HCT116 (cell line): ENCODE measurements around the gene PPFIBP1.

Experiments
- EGR1 ChIP-seq: IDR thresholded peaks from 2 replicates; pipeline ENCODE4 v1.6.1; 2012; ENCODE audit warnings: low read depth
- EZH2 ChIP-seq: fragments of 200-600 bp; sonication (generic); IDR thresholded peaks from 2 replicates; pipeline ENCODE4 v1.6.1; 2017; ENCODE audit warnings: antibody characterized with exemption, mixed run types
- EZH2phosphoT487 ChIP-seq: fragments of 200-600 bp; IDR thresholded peaks from 2 replicates; pipeline ENCODE4 v1.6.1; 2018; ENCODE audit warnings: antibody characterized with exemption, borderline replicate concordance
- MAX ChIP-seq: IDR thresholded peaks from 2 replicates; pipeline ENCODE4 v1.6.1; 2012
- SIN3A ChIP-seq: IDR thresholded peaks from 2 replicates; pipeline ENCODE4 v1.6.1; 2012; ENCODE audit warnings: low read depth
- ZNF274 ChIP-seq: fragments of 200-500 bp; sonication (Bioruptor generic); IDR thresholded peaks from 2 replicates; pipeline ENCODE4 v1.6.1; 2014; ENCODE audit warnings: mild to moderate bottlenecking, low read depth, low read length, inconsistent platforms
- TF ChIP-seq, protein P1 (sequence below), 3 experiments: fragments of 200-600 bp in 1 of 3; sonication (generic) in 1 of 3; IDR thresholded peaks in 2 of 3; conservative IDR thresholded peaks in 1 of 3; 2 replicates each; pipeline ENCODE4 v1.5.1; 2012 to 2017; ENCODE audit warnings: low read depth in 2 of 3, low read length in 2 of 3, antibody characterized with exemption in 1 of 3, borderline replicate concordance in 1 of 3, control low read depth in 1 of 3, mild to moderate bottlenecking in 1 of 3, mixed read lengths in 1 of 3, mixed run types in 1 of 3, moderate library complexity in 1 of 3; ENCODE audit not compliant: insufficient read depth in 1 of 3
- TF ChIP-seq, protein P2 (sequence below): IDR thresholded peaks from 2 replicates; pipeline ENCODE4 v1.6.1; 2012; ENCODE audit warnings: low read depth

DNA sequence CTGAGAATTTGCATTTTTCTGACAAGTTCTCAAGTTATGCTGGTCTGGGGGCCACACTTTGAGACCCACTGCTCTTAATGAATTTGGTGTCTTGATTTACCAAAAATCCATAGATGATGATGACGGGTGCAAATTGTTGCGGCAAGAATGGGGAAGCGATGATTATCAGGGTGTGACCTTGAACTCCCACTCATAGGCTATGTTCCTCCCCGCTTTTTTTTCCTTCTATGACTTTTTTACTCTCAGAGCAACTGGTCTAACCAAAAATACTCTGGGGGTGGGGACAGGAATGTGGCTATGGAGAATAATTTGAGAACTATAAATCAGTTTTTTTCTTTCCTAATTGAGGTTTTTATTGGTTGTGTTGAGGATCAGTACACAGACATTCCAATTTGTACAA, 83.6 kb downstream of the PPFIBP1 start:
- TF ChIP-seq, protein P1, sequence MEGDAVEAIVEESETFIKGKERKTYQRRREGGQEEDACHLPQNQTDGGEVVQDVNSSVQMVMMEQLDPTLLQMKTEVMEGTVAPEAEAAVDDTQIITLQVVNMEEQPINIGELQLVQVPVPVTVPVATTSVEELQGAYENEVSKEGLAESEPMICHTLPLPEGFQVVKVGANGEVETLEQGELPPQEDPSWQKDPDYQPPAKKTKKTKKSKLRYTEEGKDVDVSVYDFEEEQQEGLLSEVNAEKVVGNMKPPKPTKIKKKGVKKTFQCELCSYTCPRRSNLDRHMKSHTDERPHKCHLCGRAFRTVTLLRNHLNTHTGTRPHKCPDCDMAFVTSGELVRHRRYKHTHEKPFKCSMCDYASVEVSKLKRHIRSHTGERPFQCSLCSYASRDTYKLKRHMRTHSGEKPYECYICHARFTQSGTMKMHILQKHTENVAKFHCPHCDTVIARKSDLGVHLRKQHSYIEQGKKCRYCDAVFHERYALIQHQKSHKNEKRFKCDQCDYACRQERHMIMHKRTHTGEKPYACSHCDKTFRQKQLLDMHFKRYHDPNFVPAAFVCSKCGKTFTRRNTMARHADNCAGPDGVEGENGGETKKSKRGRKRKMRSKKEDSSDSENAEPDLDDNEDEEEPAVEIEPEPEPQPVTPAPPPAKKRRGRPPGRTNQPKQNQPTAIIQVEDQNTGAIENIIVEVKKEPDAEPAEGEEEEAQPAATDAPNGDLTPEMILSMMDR (IDR thresholded peaks at IDR 0.05 in 2 of 3, conservative IDR thresholded peaks at IDR 0.05 in 1 of 3; ENCODE audit: borderline replicate concordance in 1 of 3, insufficient read depth in 1 of 3, low read depth in 2 of 3, low read length in 2 of 3), result no peak
- TF ChIP-seq ZNF274, result no peak
- no peak for TF ChIP-seq EZH2phosphoT487
- TF ChIP-seq, protein P2, sequence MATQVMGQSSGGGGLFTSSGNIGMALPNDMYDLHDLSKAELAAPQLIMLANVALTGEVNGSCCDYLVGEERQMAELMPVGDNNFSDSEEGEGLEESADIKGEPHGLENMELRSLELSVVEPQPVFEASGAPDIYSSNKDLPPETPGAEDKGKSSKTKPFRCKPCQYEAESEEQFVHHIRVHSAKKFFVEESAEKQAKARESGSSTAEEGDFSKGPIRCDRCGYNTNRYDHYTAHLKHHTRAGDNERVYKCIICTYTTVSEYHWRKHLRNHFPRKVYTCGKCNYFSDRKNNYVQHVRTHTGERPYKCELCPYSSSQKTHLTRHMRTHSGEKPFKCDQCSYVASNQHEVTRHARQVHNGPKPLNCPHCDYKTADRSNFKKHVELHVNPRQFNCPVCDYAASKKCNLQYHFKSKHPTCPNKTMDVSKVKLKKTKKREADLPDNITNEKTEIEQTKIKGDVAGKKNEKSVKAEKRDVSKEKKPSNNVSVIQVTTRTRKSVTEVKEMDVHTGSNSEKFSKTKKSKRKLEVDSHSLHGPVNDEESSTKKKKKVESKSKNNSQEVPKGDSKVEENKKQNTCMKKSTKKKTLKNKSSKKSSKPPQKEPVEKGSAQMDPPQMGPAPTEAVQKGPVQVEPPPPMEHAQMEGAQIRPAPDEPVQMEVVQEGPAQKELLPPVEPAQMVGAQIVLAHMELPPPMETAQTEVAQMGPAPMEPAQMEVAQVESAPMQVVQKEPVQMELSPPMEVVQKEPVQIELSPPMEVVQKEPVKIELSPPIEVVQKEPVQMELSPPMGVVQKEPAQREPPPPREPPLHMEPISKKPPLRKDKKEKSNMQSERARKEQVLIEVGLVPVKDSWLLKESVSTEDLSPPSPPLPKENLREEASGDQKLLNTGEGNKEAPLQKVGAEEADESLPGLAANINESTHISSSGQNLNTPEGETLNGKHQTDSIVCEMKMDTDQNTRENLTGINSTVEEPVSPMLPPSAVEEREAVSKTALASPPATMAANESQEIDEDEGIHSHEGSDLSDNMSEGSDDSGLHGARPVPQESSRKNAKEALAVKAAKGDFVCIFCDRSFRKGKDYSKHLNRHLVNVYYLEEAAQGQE, result no peak
- no peak for TF ChIP-seq EZH2
- no peak for TF ChIP-seq MAX
- TF ChIP-seq EGR1, result no peak
- no peak for TF ChIP-seq SIN3A
